WERI-Rb-1 (cell line): ENCODE results near the gene IL17D.

Experiments used
- DNase-seq: peaks from one replicate; pipeline ENCODE4 v3.0.0-alpha.2; 2020
- H3K27ac ChIP-seq: fragments of 250-450 bp; sonication (Bioruptor Pico); 2 replicates; pipeline ENCODE4 v1.5.1; 2020; ENCODE audit warnings: mild to moderate bottlenecking, moderate library complexity
- H3K27me3 ChIP-seq: fragments of 250-450 bp; sonication (Bioruptor Pico); 2 replicates; pipeline ENCODE4 v1.5.1; 2021; ENCODE audit warnings: mild to moderate bottlenecking, low read depth, moderate library complexity; ENCODE audit not compliant: insufficient read depth, severe bottlenecking
- H3K36me3 ChIP-seq: fragments of 250-450 bp; sonication (Bioruptor Pico); 2 replicates; pipeline ENCODE4 v1.5.1; 2020; ENCODE audit warnings: mild to moderate bottlenecking, moderate library complexity
- H3K4me3 ChIP-seq: 2 replicates; pipeline ENCODE4 v1.5.1; 2011; ENCODE audit warnings: low read depth, mild to moderate bottlenecking, control low read depth, low read length
- H3K9me3 ChIP-seq: fragments of 250-450 bp; sonication (Bioruptor Pico); 2 replicates; pipeline ENCODE4 v1.5.1; 2021; ENCODE audit warnings: mild to moderate bottlenecking, moderate library complexity; ENCODE audit not compliant: severe bottlenecking
- CTCF ChIP-seq: IDR thresholded peaks from 2 replicates; pipeline ENCODE4 v1.5.1; 2011; ENCODE audit warnings: low read depth, mild to moderate bottlenecking, control low read depth, inconsistent platforms, low read length

IL17D gene

DNA sequence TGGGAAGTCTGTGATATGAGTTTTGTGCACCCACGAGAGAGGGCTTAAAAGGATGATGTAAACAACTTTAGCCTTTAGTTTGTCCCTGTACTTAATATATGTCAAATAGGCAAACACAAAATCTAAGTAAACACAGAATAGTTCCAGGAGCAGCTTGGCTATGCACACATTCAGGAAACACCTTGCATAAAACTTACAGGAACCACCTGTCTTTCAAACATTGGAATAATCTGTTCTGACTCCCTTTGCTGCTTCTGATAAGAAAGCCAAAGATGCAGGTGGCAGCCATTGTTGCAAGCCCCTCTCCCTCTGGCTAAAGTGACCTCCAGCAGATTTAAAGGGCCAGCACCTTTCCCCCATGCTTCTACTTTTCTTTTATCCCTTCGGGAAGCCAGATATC lies 65.6 kb downstream of the IL17D start:
- no peak overlapping the region for H3K27ac ChIP-seq
- H3K36me3 ChIP-seq: peaks cover 4% of the 10 kb centered on the region; the same call in 1 of the 2 replicates
- H3K9me3 ChIP-seq: no peaks in the 10 kb centered on the region
- no peak for DNase-seq
- no peak overlapping the region for H3K4me3 ChIP-seq
- TF ChIP-seq CTCF: no peak
- no peaks in the 10 kb centered on the region for H3K27me3 ChIP-seq

DNA sequence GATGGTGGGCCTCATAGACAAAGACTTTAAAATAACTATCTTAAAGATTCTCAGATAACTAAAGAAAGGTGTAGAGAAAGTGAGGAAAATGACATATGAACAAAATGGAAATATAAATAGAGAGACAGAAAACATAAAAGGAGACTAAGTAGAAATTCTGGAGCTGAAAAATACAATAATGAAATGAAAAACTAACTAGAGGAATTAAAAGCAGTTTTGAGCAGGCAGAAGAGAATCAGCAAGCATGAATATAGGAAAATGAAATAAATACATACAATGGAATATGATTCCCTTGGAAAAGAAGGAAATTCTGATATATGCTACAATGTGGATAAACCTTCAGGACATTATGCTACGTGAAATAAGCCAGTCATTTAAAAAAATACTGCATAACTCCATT lies 66.3 kb downstream of the IL17D start:
- Histone ChIP-seq H3K36me3 (peaks cover 4% of the 10 kb centered on the region; the same call in 1 of the 2 replicates), H3K27me3 (no peaks in the 10 kb centered on the region), H3K27ac (no peak overlapping the region), H3K4me3 (no peak overlapping the region), H3K9me3 (no peaks in the 10 kb centered on the region)
- TF ChIP-seq CTCF: no peak
- no peak for DNase-seq
